Measurements from ENCODE around the gene CLNK. TPM values are rescaled to one million over a fixed set of nuclear protein-coding genes. Genes with fewer than 3 reads are reported as not detected.

The CLNK gene
- total and polyA plus RNA-seq, 5 donors from 2014 or later, result 0.67 to 4.5 (median 2.5) TPM

DNA sequence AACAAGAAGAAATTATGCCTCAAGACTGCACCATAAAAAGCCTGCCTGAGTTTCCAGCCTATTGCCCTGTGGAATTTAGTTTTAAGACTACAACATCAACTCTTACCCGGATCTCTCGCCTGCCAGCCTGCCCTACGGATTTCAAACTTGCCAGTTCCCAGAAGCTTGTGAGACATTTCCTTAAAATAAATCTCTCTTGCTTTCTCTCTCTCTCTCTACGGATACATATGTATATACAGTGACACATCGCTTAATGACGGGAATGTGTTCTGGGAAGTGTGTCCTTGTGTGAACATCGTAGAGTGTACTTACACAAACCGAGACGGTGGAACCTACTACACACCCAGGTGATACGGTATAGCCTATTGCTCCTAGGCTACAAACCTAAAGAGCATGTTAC lies 79.5 kb downstream of the CLNK start:
- Mint-ChIP-seq H3K27me3 (peaks cover 7% of the 10 kb centered on the region), H3K9me3 (peaks cover 0 to 2% (median 0%) of the 10 kb centered on the region in 7 donors), H3K4me3 (no peak overlapping the region), H3K27ac (no peak overlapping the region), H3K4me1 (peaks cover 0 to 3% (median 0%) of the 10 kb centered on the region in 4 donors), H3K36me3 (no peaks in the 10 kb centered on the region)
- no peak for DNase-seq
- Histone ChIP-seq H3K27me3 (ENCODE audit: control insufficient read depth, insufficient read depth, low read length) (no peaks in the 10 kb centered on the region), H3K9me3 (ENCODE audit: control insufficient read depth in 2 of 2, low read length in 2 of 2) (no peaks in the 10 kb centered on the region), H3K36me3 (ENCODE audit: control insufficient read depth, insufficient read depth, low read length) (no peaks in the 10 kb centered on the region), H3K4me1 (ENCODE audit: control insufficient read depth, insufficient read depth, low read length, poor library complexity, severe bottlenecking) (no peaks in the 10 kb centered on the region), H3K27ac (ENCODE audit: insufficient read depth, low read length, poor library complexity, severe bottlenecking) (no peak overlapping the region), H3K4me3 (ENCODE audit: low read depth, low read length) (no peak overlapping the region)
- ATAC-seq (ENCODE audit: low read depth in 2 of 2), result no peak

DNA sequence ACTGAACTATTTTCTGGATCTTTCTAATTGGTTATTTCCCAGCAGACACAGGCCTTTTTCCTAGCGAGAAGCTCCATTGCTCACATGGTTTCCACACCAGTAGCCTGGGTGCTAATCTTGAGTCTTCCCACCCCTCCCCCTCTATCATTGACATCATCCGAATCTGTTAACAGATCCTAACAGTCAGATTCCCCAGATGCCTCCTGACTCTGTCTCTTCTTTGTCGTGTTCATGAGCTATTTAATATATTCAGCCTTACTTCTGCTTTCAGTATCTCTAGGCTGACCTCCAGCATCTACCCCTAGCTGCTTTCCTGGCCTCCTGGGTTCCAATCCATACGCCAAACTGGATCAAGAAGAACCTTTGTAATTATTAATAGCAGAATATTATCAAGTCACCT lies 85.0 kb downstream of the CLNK start:
- ATAC-seq (ENCODE audit: low read depth in 2 of 2), result no peak

DNA sequence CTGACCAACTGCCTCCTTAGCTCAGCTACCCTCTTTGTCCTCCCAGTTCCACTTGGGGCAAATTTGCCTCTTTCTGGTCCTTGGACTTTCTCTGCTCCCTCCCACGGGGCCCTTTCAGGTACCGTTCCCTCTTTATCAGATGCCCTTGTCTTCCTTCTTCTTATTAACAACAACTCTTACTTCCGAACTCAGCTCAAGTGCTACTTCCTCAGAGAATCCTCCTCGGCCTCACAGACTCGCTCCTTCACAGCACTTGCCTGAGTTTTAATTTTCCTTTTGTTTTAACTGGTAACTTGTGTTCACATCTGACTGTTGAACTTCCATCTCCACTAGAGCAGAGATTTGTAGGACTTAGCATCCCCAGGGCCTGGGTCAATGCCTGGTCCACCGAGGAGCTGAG lies 85.7 kb downstream of the CLNK start:
- peaks cover 0 to 1% (median 0%) of the 10 kb centered on the region in 7 donors for H3K9me3 Mint-ChIP-seq
- no peaks in the 10 kb centered on the region for H3K4me1 Mint-ChIP-seq
- no peak overlapping the region for H3K4me3 Mint-ChIP-seq
- Histone ChIP-seq H3K27ac (ENCODE audit: insufficient read depth, low read length, poor library complexity, severe bottlenecking) (no peak overlapping the region), H3K4me3 (ENCODE audit: low read depth, low read length) (no peak overlapping the region), H3K9me3 (ENCODE audit: control insufficient read depth in 2 of 2, low read length in 2 of 2) (no peaks in the 10 kb centered on the region), H3K4me1 (ENCODE audit: control insufficient read depth, insufficient read depth, low read length, poor library complexity, severe bottlenecking) (no peaks in the 10 kb centered on the region), H3K27me3 (ENCODE audit: control insufficient read depth, insufficient read depth, low read length) (no peaks in the 10 kb centered on the region), H3K36me3 (ENCODE audit: control insufficient read depth, insufficient read depth, low read length) (no peaks in the 10 kb centered on the region)
- DNase-seq (no peak), ATAC-seq (ENCODE audit: low read depth in 2 of 2) (no peak)
- H3K36me3 Mint-ChIP-seq, result no peaks in the 10 kb centered on the region
- H3K27me3 Mint-ChIP-seq, result peaks cover 12% of the 10 kb centered on the region
- H3K27ac Mint-ChIP-seq, result peak overlapping the region in 1 of 3 donors; percentile 60

More for the DNA sequence above, 85.0 kb downstream of the CLNK start:
- peaks cover 12% of the 10 kb centered on the region for H3K27me3 Mint-ChIP-seq
- H3K9me3 ChIP-seq (ENCODE audit: control insufficient read depth in 2 of 2, low read length in 2 of 2), result no peaks in the 10 kb centered on the region
- H3K27me3 ChIP-seq (ENCODE audit: control insufficient read depth, insufficient read depth, low read length), result no peaks in the 10 kb centered on the region
- H3K36me3 Mint-ChIP-seq, result no peaks in the 10 kb centered on the region
- H3K4me3 ChIP-seq (ENCODE audit: low read depth, low read length), result no peak overlapping the region
- H3K4me3 Mint-ChIP-seq, result no peak overlapping the region
- H3K27ac ChIP-seq (ENCODE audit: insufficient read depth, low read length, poor library complexity, severe bottlenecking), result no peak overlapping the region
- peaks cover 0 to 2% (median 0%) of the 10 kb centered on the region in 7 donors for H3K9me3 Mint-ChIP-seq
- no peaks in the 10 kb centered on the region for H3K4me1 Mint-ChIP-seq
- no peaks in the 10 kb centered on the region for H3K36me3 ChIP-seq (ENCODE audit: control insufficient read depth, insufficient read depth, low read length)
- no peak overlapping the region for H3K27ac Mint-ChIP-seq
- DNase-seq, result no peak
- no peaks in the 10 kb centered on the region for H3K4me1 ChIP-seq (ENCODE audit: control insufficient read depth, insufficient read depth, low read length, poor library complexity, severe bottlenecking)

DNA sequence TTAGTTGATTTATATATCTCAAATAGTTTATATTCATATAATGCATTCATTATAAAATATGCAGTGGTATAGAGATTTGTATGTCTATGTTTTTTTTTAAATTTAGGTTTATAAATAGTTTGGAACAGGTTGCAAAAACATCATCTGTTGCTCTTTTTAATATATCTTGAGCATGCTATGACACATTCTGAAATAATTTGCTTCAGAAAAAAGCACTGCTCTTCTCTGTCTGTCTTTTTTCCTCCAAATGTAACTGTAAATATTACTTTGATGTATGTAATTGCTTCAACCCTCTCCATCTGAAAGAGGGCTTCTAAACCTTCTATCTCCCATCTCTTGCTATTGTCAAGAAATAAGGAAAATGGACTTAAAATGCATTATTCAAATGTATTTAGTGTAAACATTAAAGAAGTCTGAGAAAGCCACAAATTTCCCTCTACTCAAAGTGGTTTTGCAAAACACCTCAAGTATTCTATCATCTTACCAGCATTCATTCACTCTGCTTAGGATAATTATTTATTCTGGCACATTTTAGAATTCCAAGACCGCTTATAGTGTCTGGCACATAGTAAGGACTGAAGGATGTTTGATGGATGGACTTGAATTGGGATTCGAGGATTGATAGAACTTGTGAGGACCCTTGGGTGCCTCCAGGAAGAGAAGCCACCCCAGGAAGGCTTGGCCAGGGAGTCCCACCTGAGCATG lies 87.8 kb downstream of the CLNK start:
- H3K27ac Mint-ChIP-seq, result no peak overlapping the region
- no peaks in the 10 kb centered on the region for H3K27me3 ChIP-seq (ENCODE audit: control insufficient read depth, insufficient read depth, low read length)
- no peaks in the 10 kb centered on the region for H3K4me1 Mint-ChIP-seq
- DNase-seq, result no peak
- no peak overlapping the region for H3K4me3 ChIP-seq (ENCODE audit: low read depth, low read length)
- ATAC-seq (ENCODE audit: low read depth in 2 of 2), result no peak
- no peaks in the 10 kb centered on the region for H3K9me3 ChIP-seq (ENCODE audit: control insufficient read depth in 2 of 2, low read length in 2 of 2)
- no peaks in the 10 kb centered on the region for H3K36me3 Mint-ChIP-seq
- H3K4me1 ChIP-seq (ENCODE audit: control insufficient read depth, insufficient read depth, low read length, poor library complexity, severe bottlenecking), result no peaks in the 10 kb centered on the region
- no peaks in the 10 kb centered on the region for H3K9me3 Mint-ChIP-seq
- H3K27ac ChIP-seq (ENCODE audit: insufficient read depth, low read length, poor library complexity, severe bottlenecking), result no peak overlapping the region
- H3K27me3 Mint-ChIP-seq, result peaks cover 7% of the 10 kb centered on the region
- H3K4me3 Mint-ChIP-seq, result no peak overlapping the region
- H3K36me3 ChIP-seq (ENCODE audit: control insufficient read depth, insufficient read depth, low read length), result no peaks in the 10 kb centered on the region

DNA sequence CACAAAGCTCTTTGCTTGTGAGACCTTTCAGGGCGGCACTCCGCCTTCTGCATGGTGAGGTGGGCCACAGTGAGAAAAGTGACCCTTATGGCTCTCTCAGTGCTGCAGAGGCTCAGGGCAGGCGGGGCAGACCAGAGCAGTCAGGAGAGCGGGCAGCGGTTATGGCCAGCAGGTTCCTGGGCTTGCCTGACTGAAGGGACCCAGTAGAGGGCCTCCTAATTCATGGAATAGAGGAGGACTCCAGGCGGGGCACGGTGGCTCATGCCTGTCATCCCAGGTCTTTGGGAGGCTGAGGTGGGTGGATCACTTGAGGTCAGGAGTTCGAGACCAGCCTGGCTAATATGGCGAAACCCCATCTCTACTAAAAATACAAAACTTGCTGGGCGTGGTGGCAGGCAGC lies 91.4 kb downstream of the CLNK start:
- Histone ChIP-seq H3K4me1 (ENCODE audit: control insufficient read depth, insufficient read depth, low read length, poor library complexity, severe bottlenecking) (peaks cover 16% of the 10 kb centered on the region), H3K27me3 (ENCODE audit: control insufficient read depth, insufficient read depth, low read length) (no peaks in the 10 kb centered on the region), H3K9me3 (ENCODE audit: control insufficient read depth in 2 of 2, low read length in 2 of 2) (no peaks in the 10 kb centered on the region), H3K27ac (ENCODE audit: insufficient read depth, low read length, poor library complexity, severe bottlenecking) (no peak overlapping the region), H3K36me3 (ENCODE audit: control insufficient read depth, insufficient read depth, low read length) (no peaks in the 10 kb centered on the region), H3K4me3 (ENCODE audit: low read depth, low read length) (no peak overlapping the region)
- Mint-ChIP-seq H3K27ac (no peak overlapping the region), H3K4me1 (peaks cover 5 to 25% (median 8%) of the 10 kb centered on the region in 4 donors), H3K36me3 (no peaks in the 10 kb centered on the region), H3K27me3 (peaks cover 5% of the 10 kb centered on the region), H3K9me3 (no peaks in the 10 kb centered on the region), H3K4me3 (no peak overlapping the region)
- ATAC-seq (ENCODE audit: low read depth in 2 of 2) (no peak), DNase-seq (no peak)

DNA sequence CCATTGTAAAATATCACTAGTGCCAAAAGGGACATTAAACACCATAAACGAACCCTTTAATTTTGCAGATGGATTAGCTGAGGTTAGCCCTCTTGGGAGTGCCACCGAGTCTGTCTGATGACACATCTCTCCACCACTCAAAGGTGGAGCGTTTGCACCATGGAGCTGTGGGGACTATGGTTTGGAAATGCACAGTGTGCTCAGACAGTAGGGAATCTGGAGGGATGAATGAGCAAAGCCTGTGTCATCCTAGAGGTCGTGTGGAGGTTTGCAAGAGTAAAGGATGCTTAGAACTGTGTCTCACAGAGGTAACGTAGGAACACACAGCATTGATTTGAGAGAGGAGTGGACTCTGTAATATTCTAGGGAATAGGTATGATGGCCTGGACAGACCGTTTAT lies 93.7 kb downstream of the CLNK start:
- no peaks in the 10 kb centered on the region for H3K9me3 Mint-ChIP-seq
- no peaks in the 10 kb centered on the region for H3K9me3 ChIP-seq (ENCODE audit: control insufficient read depth in 2 of 2, low read length in 2 of 2)
- H3K27ac Mint-ChIP-seq, result no peak overlapping the region
- peaks cover 20% of the 10 kb centered on the region for H3K4me1 ChIP-seq (ENCODE audit: control insufficient read depth, insufficient read depth, low read length, poor library complexity, severe bottlenecking)
- H3K27me3 ChIP-seq (ENCODE audit: control insufficient read depth, insufficient read depth, low read length), result no peaks in the 10 kb centered on the region
- H3K27me3 Mint-ChIP-seq, result no peaks in the 10 kb centered on the region
- no peak for ATAC-seq (ENCODE audit: low read depth in 2 of 2)
- H3K27ac ChIP-seq (ENCODE audit: insufficient read depth, low read length, poor library complexity, severe bottlenecking), result no peak overlapping the region
- no peak overlapping the region for H3K4me3 ChIP-seq (ENCODE audit: low read depth, low read length)
- no peaks in the 10 kb centered on the region for H3K36me3 Mint-ChIP-seq
- H3K4me3 Mint-ChIP-seq, result peak overlapping the region in 1 of 4 donors; percentile 32
- H3K4me1 Mint-ChIP-seq, result peaks cover 5 to 33% (median 10%) of the 10 kb centered on the region in 4 donors
- DNase-seq, result no peak
- no peaks in the 10 kb centered on the region for H3K36me3 ChIP-seq (ENCODE audit: control insufficient read depth, insufficient read depth, low read length)

DNA sequence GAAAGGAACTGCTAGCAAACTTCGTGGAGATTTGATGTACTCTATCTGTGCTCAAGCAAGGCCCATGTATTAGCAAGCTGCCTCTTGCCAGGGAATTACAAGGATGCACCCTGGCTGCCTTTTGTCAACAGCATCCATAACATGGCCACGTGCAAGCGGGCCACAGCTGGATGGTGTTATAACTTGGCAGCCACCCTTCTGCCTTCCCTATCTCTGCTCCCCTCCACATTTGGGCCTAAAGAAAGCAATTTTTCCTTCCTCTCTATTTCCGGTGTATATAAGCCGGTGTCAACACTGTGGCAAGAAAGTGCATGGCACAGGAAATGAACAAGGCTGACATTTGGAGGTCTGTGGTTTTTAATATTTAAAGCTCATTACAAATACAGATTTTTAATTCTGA lies 94.8 kb downstream of the CLNK start:
- no peaks in the 10 kb centered on the region for H3K9me3 ChIP-seq (ENCODE audit: control insufficient read depth in 2 of 2, low read length in 2 of 2)
- ATAC-seq (ENCODE audit: low read depth in 2 of 2) (no peak), DNase-seq (peak in 1 of 3 donors; percentile 36)
- no peak overlapping the region for H3K4me3 Mint-ChIP-seq
- no peak overlapping the region for H3K4me3 ChIP-seq (ENCODE audit: low read depth, low read length)
- no peaks in the 10 kb centered on the region for H3K9me3 Mint-ChIP-seq
- peak overlapping the region in 1 of 3 donors; percentile 71 for H3K27ac Mint-ChIP-seq
- no peaks in the 10 kb centered on the region for H3K27me3 Mint-ChIP-seq
- no peak overlapping the region for H3K27ac ChIP-seq (ENCODE audit: insufficient read depth, low read length, poor library complexity, severe bottlenecking)
- peaks cover 5 to 36% (median 10%) of the 10 kb centered on the region in 4 donors for H3K4me1 Mint-ChIP-seq
- no peaks in the 10 kb centered on the region for H3K27me3 ChIP-seq (ENCODE audit: control insufficient read depth, insufficient read depth, low read length)
- no peaks in the 10 kb centered on the region for H3K36me3 Mint-ChIP-seq
- peaks cover 20% of the 10 kb centered on the region for H3K4me1 ChIP-seq (ENCODE audit: control insufficient read depth, insufficient read depth, low read length, poor library complexity, severe bottlenecking)
- H3K36me3 ChIP-seq (ENCODE audit: control insufficient read depth, insufficient read depth, low read length), result no peaks in the 10 kb centered on the region

DNA sequence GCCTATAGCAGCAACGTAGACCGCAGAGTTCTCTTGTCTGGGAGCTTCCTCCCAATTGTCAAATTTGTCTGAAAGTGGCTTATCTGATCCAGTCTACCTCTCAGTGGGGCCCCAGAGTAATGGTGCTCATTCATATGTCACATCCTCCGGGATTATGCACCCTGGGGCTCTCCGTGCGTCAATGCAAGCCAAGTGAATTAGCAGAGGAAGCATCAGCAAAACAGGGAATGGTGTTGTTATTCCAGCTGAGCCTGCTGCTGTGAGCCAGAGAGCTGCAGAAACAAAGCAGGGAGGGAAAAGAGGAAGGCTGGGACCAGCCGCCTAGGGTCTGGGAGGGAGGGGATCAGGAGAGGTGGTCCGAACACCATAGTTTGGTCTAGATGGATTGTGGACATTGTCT lies 95.2 kb downstream of the CLNK start:
- peak overlapping the region in 1 of 3 donors; percentile 71 for H3K27ac Mint-ChIP-seq
- H3K4me3 Mint-ChIP-seq, result no peak overlapping the region

More for the DNA sequence above, 95.2 kb downstream of the CLNK start:
- H3K4me3 ChIP-seq (ENCODE audit: low read depth, low read length), result no peak overlapping the region
- no peak overlapping the region for H3K27ac ChIP-seq (ENCODE audit: insufficient read depth, low read length, poor library complexity, severe bottlenecking)
- no peaks in the 10 kb centered on the region for H3K36me3 Mint-ChIP-seq
- H3K9me3 ChIP-seq (ENCODE audit: control insufficient read depth in 2 of 2, low read length in 2 of 2), result no peaks in the 10 kb centered on the region
- H3K4me1 ChIP-seq (ENCODE audit: control insufficient read depth, insufficient read depth, low read length, poor library complexity, severe bottlenecking), result peaks cover 20% of the 10 kb centered on the region
- H3K9me3 Mint-ChIP-seq, result no peaks in the 10 kb centered on the region
- H3K36me3 ChIP-seq (ENCODE audit: control insufficient read depth, insufficient read depth, low read length), result no peaks in the 10 kb centered on the region
- peaks cover 6 to 41% (median 11%) of the 10 kb centered on the region in 4 donors for H3K4me1 Mint-ChIP-seq
- no peak for DNase-seq
- no peaks in the 10 kb centered on the region for H3K27me3 ChIP-seq (ENCODE audit: control insufficient read depth, insufficient read depth, low read length)
- H3K27me3 Mint-ChIP-seq, result no peaks in the 10 kb centered on the region
- no peak for ATAC-seq (ENCODE audit: low read depth in 2 of 2)
